HFFc6 (cell line): ENCODE data around the gene DENND1A. TPM values are rescaled to one million over a fixed set of nuclear protein-coding genes. Genes with fewer than 3 reads are reported as not detected.

Experiments used
- DNase-seq: peaks from one replicate; pipeline ENCODE4 v3.0.0-alpha.2; 2018
- H3K27ac Mint-ChIP-seq: 2 replicates; pipeline ENCODE4 v1.8.0; 2020; ENCODE audit warnings: mild to moderate bottlenecking, mixed read lengths
- H3K27me3 Mint-ChIP-seq: 2 replicates; pipeline ENCODE4 v1.8.0; 2021; ENCODE audit warnings: mild to moderate bottlenecking, moderate library complexity, mixed read lengths; ENCODE audit not compliant: insufficient read depth
- H3K36me3 Mint-ChIP-seq: 2 replicates; pipeline ENCODE4 v1.8.0; 2021; ENCODE audit warnings: low read depth, mixed read lengths
- H3K4me1 Mint-ChIP-seq: 2 replicates; pipeline ENCODE4 v1.8.0; 2020; ENCODE audit warnings: low read depth, mixed read lengths
- H3K4me3 Mint-ChIP-seq: 2 replicates; pipeline ENCODE4 v1.8.0; 2020; ENCODE audit warnings: mild to moderate bottlenecking, moderate library complexity, mixed read lengths
- H3K9me3 Mint-ChIP-seq: 2 replicates; pipeline ENCODE4 v1.8.0; 2020; ENCODE audit warnings: mild to moderate bottlenecking, mixed read lengths
- total RNA-seq, 6 experiments: library from RNA; stranded (reverse); fragmentation: NEBNext Ultra II Directional; extraction: Animal tissue kit (Norgen Biotek cat#: 25700); gene quantifications; 2 replicates in 1 of 6; 3 replicates in 5 of 6; pipeline ENCODE4 v1.2.3, GENCODE V29; 2021
- TF ChIP-seq, protein P1 (sequence below): fragments of 200-600 bp; sonication (generic); IDR thresholded peaks from 2 replicates; pipeline ENCODE4 v1.5.0; 2021; ENCODE audit warnings: antibody characterized with exemption, mild to moderate bottlenecking

DENND1A gene
- total RNA-seq, 6 experiments from 2014 or later = 25.4 to 38.3 (median 30.3) TPM

- Mint-ChIP-seq H3K4me1 (peaks cover 19% of the 10 kb centered on the region), H3K27ac (no peak overlapping the region), H3K36me3 (peaks cover 6% of the 10 kb centered on the region; the same call in 1 of the 2 replicates), H3K9me3 (no peaks in the 10 kb centered on the region), H3K4me3 (no peak overlapping the region), H3K27me3 (no peaks in the 10 kb centered on the region; the same call in 1 of the 2 replicates)
- DNase-seq = no peak
- TF ChIP-seq, protein P1, sequence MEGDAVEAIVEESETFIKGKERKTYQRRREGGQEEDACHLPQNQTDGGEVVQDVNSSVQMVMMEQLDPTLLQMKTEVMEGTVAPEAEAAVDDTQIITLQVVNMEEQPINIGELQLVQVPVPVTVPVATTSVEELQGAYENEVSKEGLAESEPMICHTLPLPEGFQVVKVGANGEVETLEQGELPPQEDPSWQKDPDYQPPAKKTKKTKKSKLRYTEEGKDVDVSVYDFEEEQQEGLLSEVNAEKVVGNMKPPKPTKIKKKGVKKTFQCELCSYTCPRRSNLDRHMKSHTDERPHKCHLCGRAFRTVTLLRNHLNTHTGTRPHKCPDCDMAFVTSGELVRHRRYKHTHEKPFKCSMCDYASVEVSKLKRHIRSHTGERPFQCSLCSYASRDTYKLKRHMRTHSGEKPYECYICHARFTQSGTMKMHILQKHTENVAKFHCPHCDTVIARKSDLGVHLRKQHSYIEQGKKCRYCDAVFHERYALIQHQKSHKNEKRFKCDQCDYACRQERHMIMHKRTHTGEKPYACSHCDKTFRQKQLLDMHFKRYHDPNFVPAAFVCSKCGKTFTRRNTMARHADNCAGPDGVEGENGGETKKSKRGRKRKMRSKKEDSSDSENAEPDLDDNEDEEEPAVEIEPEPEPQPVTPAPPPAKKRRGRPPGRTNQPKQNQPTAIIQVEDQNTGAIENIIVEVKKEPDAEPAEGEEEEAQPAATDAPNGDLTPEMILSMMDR = no peak
These were observed 320.1 kb downstream of the DENND1A start for GRCh38 chr9:123609844-123610243.

GRCh38 chr9:123608104-123608503 is 321.8 kb downstream of the DENND1A start:
- no peak overlapping the region for H3K27ac Mint-ChIP-seq
- no peak for DNase-seq
- H3K27me3 Mint-ChIP-seq = peaks cover 1% of the 10 kb centered on the region
- no peak overlapping the region for H3K4me3 Mint-ChIP-seq
- H3K9me3 Mint-ChIP-seq = no peaks in the 10 kb centered on the region
- H3K36me3 Mint-ChIP-seq = peaks cover 6% of the 10 kb centered on the region; the same call in 1 of the 2 replicates
- peaks cover 19% of the 10 kb centered on the region for H3K4me1 Mint-ChIP-seq
- TF ChIP-seq, protein P1 = no peak

GRCh38 chr9:123607479-123607878 is 322.4 kb downstream of the DENND1A start:
- Mint-ChIP-seq H3K4me3 (no peak overlapping the region), H3K4me1 (peaks cover 19% of the 10 kb centered on the region), H3K36me3 (peaks cover 6% of the 10 kb centered on the region; the same call in 1 of the 2 replicates), H3K9me3 (no peaks in the 10 kb centered on the region), H3K27me3 (peaks cover 1% of the 10 kb centered on the region), H3K27ac (no peak overlapping the region)
- no peak for DNase-seq
- TF ChIP-seq, protein P1 = no peak

GRCh38 chr9:123606141-123606540 is 323.8 kb downstream of the DENND1A start:
- Mint-ChIP-seq H3K4me1 (peaks cover 8% of the 10 kb centered on the region), H3K27ac (no peak overlapping the region), H3K9me3 (no peaks in the 10 kb centered on the region), H3K27me3 (peaks cover 1% of the 10 kb centered on the region), H3K36me3 (peaks cover 6% of the 10 kb centered on the region; the same call in 1 of the 2 replicates), H3K4me3 (no peak overlapping the region)
- TF ChIP-seq, protein P1 = no peak
- DNase-seq = no peak

DNA sequence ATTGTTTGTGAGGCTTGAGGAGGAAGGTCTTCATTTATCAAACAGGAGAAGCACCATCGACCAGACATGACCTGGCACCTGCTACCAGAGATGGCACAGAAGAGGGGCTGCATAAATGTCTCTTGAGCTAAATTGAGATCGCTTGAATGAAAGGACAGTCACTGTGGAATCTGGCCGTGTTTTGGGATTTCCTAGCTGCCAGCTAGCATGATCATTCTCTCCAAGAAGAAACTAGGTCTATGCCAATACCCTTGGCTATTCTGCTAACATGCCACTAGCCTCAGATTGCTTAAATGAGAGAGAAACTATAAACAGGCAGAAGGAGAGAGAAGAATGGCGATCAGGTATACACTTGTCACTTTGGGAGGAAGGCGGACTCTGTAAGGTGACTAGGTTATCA is 324.6 kb downstream of the DENND1A start:
- TF ChIP-seq, protein P1 = no peak
- H3K36me3 Mint-ChIP-seq = peaks cover 6% of the 10 kb centered on the region; the same call in 1 of the 2 replicates
- DNase-seq = no peak
- no peaks in the 10 kb centered on the region for H3K9me3 Mint-ChIP-seq
- no peak overlapping the region for H3K4me3 Mint-ChIP-seq
- peaks cover 1% of the 10 kb centered on the region for H3K27me3 Mint-ChIP-seq
- no peak overlapping the region for H3K27ac Mint-ChIP-seq
- no peaks in the 10 kb centered on the region for H3K4me1 Mint-ChIP-seq

- DNase-seq = no peak
- Mint-ChIP-seq H3K4me3 (no peak overlapping the region), H3K9me3 (no peaks in the 10 kb centered on the region), H3K27ac (no peak overlapping the region), H3K36me3 (peaks cover 6% of the 10 kb centered on the region; the same call in 1 of the 2 replicates), H3K4me1 (no peaks in the 10 kb centered on the region), H3K27me3 (peaks cover 1% of the 10 kb centered on the region)
- TF ChIP-seq, protein P1 = no peak
These were observed 325.1 kb downstream of the DENND1A start for GRCh38 chr9:123604861-123605260.
